HEK293T (cell line): Measurements from ENCODE around the gene SOBP.

Experiments
- ARNT ChIP-seq: fragments of 450-650 bp; IDR thresholded peaks from 2 replicates; pipeline ENCODE4 v1.6.1; 2017; ENCODE audit warnings: mild to moderate bottlenecking
- BHLHE40 ChIP-seq: fragments of 450-650 bp; IDR thresholded peaks from 2 replicates; pipeline ENCODE4 v1.6.1; 2016; ENCODE audit warnings: mild to moderate bottlenecking, moderate library complexity, borderline replicate concordance
- CTBP1 ChIP-seq: fragments of 450-650 bp; IDR thresholded peaks from 2 replicates; pipeline ENCODE4 v1.6.1; 2016; ENCODE audit warnings: borderline replicate concordance
- ELF4 ChIP-seq: fragments of 450-650 bp; IDR thresholded peaks from 2 replicates; pipeline ENCODE4 v1.6.1; 2017; ENCODE audit warnings: antibody characterized with exemption
- FOXA1 ChIP-seq: fragments of 450-650 bp; IDR thresholded peaks from 2 replicates; pipeline ENCODE4 v1.6.1; 2016; ENCODE audit warnings: mild to moderate bottlenecking
- FOXK2 ChIP-seq: fragments of 450-650 bp; IDR thresholded peaks from 2 replicates; pipeline ENCODE4 v1.6.1; 2016; ENCODE audit warnings: mild to moderate bottlenecking
- FOXM1 ChIP-seq: fragments of 450-650 bp; IDR thresholded peaks from 2 replicates; pipeline ENCODE4 v1.6.1; 2017; ENCODE audit warnings: mild to moderate bottlenecking, borderline replicate concordance
- HDGF ChIP-seq: fragments of 450-650 bp; IDR thresholded peaks from 2 replicates; pipeline ENCODE4 v1.6.1; 2017; ENCODE audit warnings: antibody characterized with exemption, borderline replicate concordance
- NFRKB ChIP-seq: fragments of 450-650 bp; IDR thresholded peaks from 2 replicates; pipeline ENCODE4 v1.6.1; 2016; ENCODE audit warnings: mild to moderate bottlenecking, moderate library complexity
- SP1 ChIP-seq: fragments of 450-650 bp; IDR thresholded peaks from 2 replicates; pipeline ENCODE4 v1.6.1; 2017
- SUZ12 ChIP-seq: fragments of 450-650 bp; IDR thresholded peaks from 2 replicates; pipeline ENCODE4 v1.6.1; 2016; ENCODE audit warnings: mild to moderate bottlenecking
- TARDBP ChIP-seq: fragments of 450-650 bp; IDR thresholded peaks from 2 replicates; pipeline ENCODE4 v1.6.1; 2016
- ZNF384 ChIP-seq: fragments of 450-650 bp; IDR thresholded peaks from 2 replicates; pipeline ENCODE4 v1.6.1; 2016
- TF ChIP-seq, protein P1 (sequence below): fragments of 450-650 bp; IDR thresholded peaks from 2 replicates; pipeline ENCODE4 v1.6.1; 2016

DNA sequence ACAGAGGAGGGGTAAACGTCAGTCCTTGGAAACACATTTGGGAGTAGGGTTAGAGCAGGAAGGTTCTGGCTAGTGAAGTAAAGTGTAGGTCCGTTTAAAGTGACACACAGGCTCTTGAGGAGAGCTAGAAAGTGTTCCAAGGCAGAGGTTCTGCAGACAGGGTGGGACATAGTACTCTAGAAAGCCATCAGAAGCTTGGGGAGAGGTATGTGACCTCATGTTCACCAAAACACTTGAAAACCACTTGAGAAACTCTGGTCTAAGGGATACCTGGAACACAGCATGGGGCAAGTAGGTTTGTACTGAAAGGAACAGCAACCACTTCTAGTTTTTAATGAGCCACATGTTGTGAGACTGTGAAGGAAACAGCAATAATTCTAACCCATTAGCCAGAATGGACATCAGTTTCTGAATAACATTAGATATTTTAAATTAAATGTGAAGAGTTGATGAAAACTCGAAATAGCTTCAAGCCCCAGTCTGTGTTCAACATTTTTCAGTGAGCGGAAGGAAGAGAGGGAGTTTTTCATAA lies 49.0 kb downstream of the SOBP start:
- TF ChIP-seq NFRKB, result no peak
- TF ChIP-seq FOXA1, result no peak
- TF ChIP-seq, protein P1, sequence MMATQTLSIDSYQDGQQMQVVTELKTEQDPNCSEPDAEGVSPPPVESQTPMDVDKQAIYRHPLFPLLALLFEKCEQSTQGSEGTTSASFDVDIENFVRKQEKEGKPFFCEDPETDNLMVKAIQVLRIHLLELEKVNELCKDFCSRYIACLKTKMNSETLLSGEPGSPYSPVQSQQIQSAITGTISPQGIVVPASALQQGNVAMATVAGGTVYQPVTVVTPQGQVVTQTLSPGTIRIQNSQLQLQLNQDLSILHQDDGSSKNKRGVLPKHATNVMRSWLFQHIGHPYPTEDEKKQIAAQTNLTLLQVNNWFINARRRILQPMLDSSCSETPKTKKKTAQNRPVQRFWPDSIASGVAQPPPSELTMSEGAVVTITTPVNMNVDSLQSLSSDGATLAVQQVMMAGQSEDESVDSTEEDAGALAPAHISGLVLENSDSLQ, result no peak
- no peak for TF ChIP-seq ARNT
- TF ChIP-seq FOXK2, result no peak
- no peak for TF ChIP-seq CTBP1
- no peak for TF ChIP-seq BHLHE40
- no peak for TF ChIP-seq TARDBP
- no peak for TF ChIP-seq SUZ12
- TF ChIP-seq FOXM1, result no peak
- no peak for TF ChIP-seq HDGF
- TF ChIP-seq SP1, result no peak
- no peak for TF ChIP-seq ZNF384
- TF ChIP-seq ELF4, result no peak
